Stimulated activated naive B cell treated with anti-CD40 and anti-IgM and Interleukin-4, amounts not matched to agents 10 μg/mL and 1 μg/mL and 100 μg/mL, for 72 hours (primary cell): ENCODE data around the gene FSTL4.
A peak's percentile ranks its signal among the peaks of the same experiment; 100 is the strongest.
"Not testable (repeated sequence)": the region's sequence is repeated elsewhere in the genome, so short reads cannot be mapped to it uniquely, and the experiment has no call there.

Experiments used
- ATAC-seq, 2 donors: fragments of 150-1000 bp; cut with Tn5 transposase; replicated peaks; 2 replicates each; pipeline ENCODE4 v1.10.0; 2021; ENCODE audit warnings: moderate library complexity in 1 of 2
- DNase-seq: peaks from one replicate; pipeline ENCODE4 v3.0.0; 2021
- H3K27ac Mint-ChIP-seq: one replicate; pipeline ENCODE4 v1.8.0; 2022; ENCODE audit warnings: mild to moderate bottlenecking, mixed read lengths
- H3K27me3 Mint-ChIP-seq, 2 donors: one replicate each; pipeline ENCODE4 v1.8.0; 2022; ENCODE audit warnings: mixed read lengths in 2 of 2
- H3K36me3 Mint-ChIP-seq, 2 donors: one replicate each; pipeline ENCODE4 v1.8.0; 2022; ENCODE audit warnings: mixed read lengths in 2 of 2, mild to moderate bottlenecking in 1 of 2
- H3K4me1 Mint-ChIP-seq, 2 donors: one replicate each; pipeline ENCODE4 v1.8.0; 2022; ENCODE audit warnings: mixed read lengths in 2 of 2, mild to moderate bottlenecking in 1 of 2
- H3K4me3 Mint-ChIP-seq, 2 donors: one replicate each; pipeline ENCODE4 v1.8.0; 2022; ENCODE audit warnings: mild to moderate bottlenecking in 2 of 2, mixed read lengths in 2 of 2, moderate library complexity in 1 of 2
- H3K9me3 Mint-ChIP-seq, 2 donors: one replicate each; pipeline ENCODE4 v1.8.0; 2022; ENCODE audit warnings: mixed read lengths in 2 of 2, mild to moderate bottlenecking in 1 of 2

Gene FSTL4

GRCh38 chr5:133400120-133400519 is 212.2 kb downstream of the FSTL4 start:
- no peak overlapping the region for H3K4me3 Mint-ChIP-seq
- H3K9me3 Mint-ChIP-seq = peaks cover 5 to 6% of the 10 kb centered on the region in 2 donors
- H3K4me1 Mint-ChIP-seq = peaks cover 45 to 58% of the 10 kb centered on the region in 2 donors

GRCh38 chr5:133399247-133399891 is 213.0 kb downstream of the FSTL4 start:
- H3K4me3 Mint-ChIP-seq = peak overlapping the region in 1 of 2 donors; percentile 64

More at GRCh38 chr5:133400120-133400519, 212.2 kb downstream of the FSTL4 start:
- Mint-ChIP-seq H3K27me3 (peaks cover 0 to 8% of the 10 kb centered on the region in 2 donors), H3K36me3 (peaks cover 3 to 22% of the 10 kb centered on the region in 2 donors), H3K27ac (no peak overlapping the region)
- no peak for DNase-seq
- no peak for ATAC-seq

GRCh38 chr5:133398646-133399101 is 213.7 kb downstream of the FSTL4 start:
- Mint-ChIP-seq H3K4me1 (peaks cover 45 to 54% of the 10 kb centered on the region in 2 donors), H3K27ac (peak overlapping the region; percentile 93), H3K27me3 (peaks cover 0 to 8% of the 10 kb centered on the region in 2 donors), H3K36me3 (peaks cover 3 to 23% of the 10 kb centered on the region in 2 donors), H3K9me3 (peaks cover 5 to 8% of the 10 kb centered on the region in 2 donors), H3K4me3 (peak overlapping the region; percentile 38 to 70)
- ATAC-seq = peak; percentile 94 to 97
- DNase-seq = peak; percentile 79

More at GRCh38 chr5:133399247-133399891, 213.0 kb downstream of the FSTL4 start:
- Mint-ChIP-seq H3K27ac (peak overlapping the region; percentile 72), H3K27me3 (peaks cover 0 to 8% of the 10 kb centered on the region in 2 donors), H3K9me3 (peaks cover 5 to 8% of the 10 kb centered on the region in 2 donors), H3K4me1 (peaks cover 45 to 54% of the 10 kb centered on the region in 2 donors), H3K36me3 (peaks cover 3 to 23% of the 10 kb centered on the region in 2 donors)
- ATAC-seq (no peak), DNase-seq (no peak)

GRCh38 chr5:133397990-133398645 is 214.2 kb downstream of the FSTL4 start:
- H3K9me3 Mint-ChIP-seq = peaks cover 5 to 8% of the 10 kb centered on the region in 2 donors
- peaks cover 3 to 20% of the 10 kb centered on the region in 2 donors for H3K36me3 Mint-ChIP-seq
- ATAC-seq (no peak), DNase-seq (no peak)
- peaks cover 0 to 4% of the 10 kb centered on the region in 2 donors for H3K27me3 Mint-ChIP-seq
- peak overlapping the region; percentile 93 for H3K27ac Mint-ChIP-seq
- peaks cover 43 to 54% of the 10 kb centered on the region in 2 donors for H3K4me1 Mint-ChIP-seq
- H3K4me3 Mint-ChIP-seq = peak overlapping the region; percentile 38 to 70

GRCh38 chr5:133397348-133397747 is 215.0 kb downstream of the FSTL4 start:
- peaks cover 5 to 8% of the 10 kb centered on the region in 2 donors for H3K9me3 Mint-ChIP-seq

GRCh38 chr5:133396814-133397213 is 215.5 kb downstream of the FSTL4 start:
- H3K9me3 Mint-ChIP-seq = peaks cover 5 to 8% of the 10 kb centered on the region in 2 donors
- peaks cover 41 to 52% of the 10 kb centered on the region in 2 donors for H3K4me1 Mint-ChIP-seq
- H3K36me3 Mint-ChIP-seq = peaks cover 3 to 20% of the 10 kb centered on the region in 2 donors
- H3K27ac Mint-ChIP-seq = no peak overlapping the region
- peaks cover 0 to 4% of the 10 kb centered on the region in 2 donors for H3K27me3 Mint-ChIP-seq
- peak overlapping the region in 1 of 2 donors; percentile 9 for H3K4me3 Mint-ChIP-seq
- ATAC-seq (peak; percentile 37 to 46), DNase-seq (peak; percentile 24)

More at GRCh38 chr5:133397348-133397747, 215.0 kb downstream of the FSTL4 start:
- peaks cover 3 to 20% of the 10 kb centered on the region in 2 donors for H3K36me3 Mint-ChIP-seq
- ATAC-seq = no peak
- peaks cover 43 to 54% of the 10 kb centered on the region in 2 donors for H3K4me1 Mint-ChIP-seq
- no peak overlapping the region for H3K4me3 Mint-ChIP-seq
- no peak for DNase-seq
- no peak overlapping the region for H3K27ac Mint-ChIP-seq
- peaks cover 0 to 4% of the 10 kb centered on the region in 2 donors for H3K27me3 Mint-ChIP-seq

- Mint-ChIP-seq H3K4me3 (peak overlapping the region in 1 of 2 donors; percentile 55), H3K27me3 (peaks cover 0 to under 1% of the 10 kb centered on the region in 2 donors), H3K27ac (peak overlapping the region; percentile 76), H3K36me3 (peaks cover 3 to 20% of the 10 kb centered on the region in 2 donors), H3K9me3 (peaks cover 5 to 8% of the 10 kb centered on the region in 2 donors), H3K4me1 (peaks cover 35 to 47% of the 10 kb centered on the region in 2 donors)
- DNase-seq (no peak), ATAC-seq (no peak)
Observed at GRCh38 chr5:133396187-133396741, 216.1 kb downstream of the FSTL4 start.

- Mint-ChIP-seq H3K4me1 (peaks cover 35 to 46% of the 10 kb centered on the region in 2 donors), H3K36me3 (peaks cover 3 to 20% of the 10 kb centered on the region in 2 donors)
- not testable (repeated sequence) for H3K4me3 Mint-ChIP-seq, H3K27me3 Mint-ChIP-seq, H3K9me3 Mint-ChIP-seq, ATAC-seq, H3K27ac Mint-ChIP-seq, DNase-seq
Observed at GRCh38 chr5:133395207-133395606, 217.1 kb downstream of the FSTL4 start.

- H3K36me3 Mint-ChIP-seq = peaks cover 3 to 16% of the 10 kb centered on the region in 2 donors
- H3K27me3 Mint-ChIP-seq, H3K9me3 Mint-ChIP-seq, ATAC-seq, H3K27ac Mint-ChIP-seq, DNase-seq, H3K4me3 Mint-ChIP-seq: not testable (repeated sequence)
- peaks cover 28 to 39% of the 10 kb centered on the region in 2 donors for H3K4me1 Mint-ChIP-seq
Observed at GRCh38 chr5:133394477-133394817, 217.9 kb downstream of the FSTL4 start.

- ATAC-seq = no peak
- peaks cover 5 to 8% of the 10 kb centered on the region in 2 donors for H3K9me3 Mint-ChIP-seq
- peaks cover under 1 to 2% of the 10 kb centered on the region in 2 donors for H3K27me3 Mint-ChIP-seq
- H3K4me1 Mint-ChIP-seq = peaks cover 23 to 34% of the 10 kb centered on the region in 2 donors
- H3K27ac Mint-ChIP-seq = no peak overlapping the region
- no peak for DNase-seq
- peaks cover 3 to 15% of the 10 kb centered on the region in 2 donors for H3K36me3 Mint-ChIP-seq
- H3K4me3 Mint-ChIP-seq = no peak overlapping the region
Observed at GRCh38 chr5:133393776-133394476, 218.4 kb downstream of the FSTL4 start.

GRCh38 chr5:133392448-133392847 is 219.9 kb downstream of the FSTL4 start:
- ATAC-seq = no peak
- H3K27me3 Mint-ChIP-seq = peaks cover 6% of the 10 kb centered on the region in 2 donors
- no peak for DNase-seq
- H3K4me1 Mint-ChIP-seq = peaks cover 8 to 19% of the 10 kb centered on the region in 2 donors
- no peak overlapping the region for H3K4me3 Mint-ChIP-seq
- peaks cover 3 to 9% of the 10 kb centered on the region in 2 donors for H3K36me3 Mint-ChIP-seq
- H3K27ac Mint-ChIP-seq = no peak overlapping the region
- peaks cover 5 to 8% of the 10 kb centered on the region in 2 donors for H3K9me3 Mint-ChIP-seq

GRCh38 chr5:133391354-133392136 is 220.8 kb downstream of the FSTL4 start:
- no peak overlapping the region for H3K4me3 Mint-ChIP-seq
- DNase-seq = no peak
- peaks cover 3 to 9% of the 10 kb centered on the region in 2 donors for H3K36me3 Mint-ChIP-seq
- peaks cover 6% of the 10 kb centered on the region in 2 donors for H3K27me3 Mint-ChIP-seq
- ATAC-seq = no peak
- peaks cover 7 to 13% of the 10 kb centered on the region in 2 donors for H3K4me1 Mint-ChIP-seq
- no peak overlapping the region for H3K27ac Mint-ChIP-seq
- H3K9me3 Mint-ChIP-seq = peaks cover 5 to 8% of the 10 kb centered on the region in 2 donors
